Measurements from ENCODE around the gene ETV7. TPM values are rescaled to one million over a fixed set of nuclear protein-coding genes. Genes with fewer than 3 reads are reported as not detected.

Gene ETV7
- total RNA-seq, 2 donors from 2014 or later: 0.66 to 0.78 TPM

- DNase-seq (peak; percentile 81 to 89 (median 85)), ATAC-seq (peak; percentile 82)
- Histone ChIP-seq H3K27me3 (no peaks in the 10 kb centered on the region), H3K27ac (no peak overlapping the region), H3K9me3 (no peaks in the 10 kb centered on the region), H3K4me1 (peaks cover 36% of the 10 kb centered on the region), H3K4me3 (no peak overlapping the region), H3K36me3 (replicated peaks in 1 of 2; ENCODE audit: insufficient read depth in 1 of 2, low read depth in 2 of 2) (no peaks in the 10 kb centered on the region)
- 22 to 26% methylated on average over 9 to 10 of the region's 10 CpGs for WGBS, 2 donors
- intact Hi-C loops (cut with DNase I): loop anchor here (5.0 to 10.0 kb wide), 2 partner anchors 58 to 236 kb away; no protein-coding TSS in a partner anchor
- TF ChIP-seq CTCF (IDR thresholded peaks at IDR 0.05) (peak; percentile 71 to 90 (median 84)), POLR2A (IDR thresholded peaks at IDR 0.05) (no peak)
Measured at GRCh38 chr6:36360241-36361054, 27.0 kb downstream of the ETV7 start.

GRCh38 chr6:36358226-36358915 lies 29.1 kb downstream of the ETV7 start:
- 22 to 33% methylated on average over 4 of the region's 4 CpGs for whole genome bisulfite sequencing, 2 donors
- H3K4me3 ChIP-seq: no peak overlapping the region
- intact Hi-C loops (cut with DNase I): no loop called here
- H3K27me3 ChIP-seq: no peaks in the 10 kb centered on the region
- H3K36me3 ChIP-seq (replicated peaks in 1 of 2; ENCODE audit: insufficient read depth in 1 of 2, low read depth in 2 of 2): no peaks in the 10 kb centered on the region
- H3K27ac ChIP-seq: peak overlapping the region in 3 of 4 donors; percentile 7 to 67 (median 55)
- H3K9me3 ChIP-seq: no peaks in the 10 kb centered on the region
- H3K4me1 ChIP-seq: peaks cover 27% of the 10 kb centered on the region
- peak in 1 of 3 donors; percentile 5 for TF ChIP-seq POLR2A (IDR thresholded peaks at IDR 0.05)
- TF ChIP-seq CTCF (IDR thresholded peaks at IDR 0.05): no peak
- DNase-seq: peak in 2 of 4 donors; percentile 23 to 52
- ATAC-seq: peak; percentile 75

- H3K27ac ChIP-seq: peak overlapping the region in 3 of 4 donors; percentile 7 to 67 (median 55)
- no peak for TF ChIP-seq CTCF (IDR thresholded peaks at IDR 0.05)
- TF ChIP-seq POLR2A (IDR thresholded peaks at IDR 0.05): no peak
Measured at GRCh38 chr6:36357872-36358225, 29.6 kb downstream of the ETV7 start.

GRCh38 chr6:36355819-36356218 lies 31.6 kb downstream of the ETV7 start:
- intact Hi-C loops (cut with DNase I): no loop called here
- Histone ChIP-seq H3K36me3 (replicated peaks in 1 of 2; ENCODE audit: insufficient read depth in 1 of 2, low read depth in 2 of 2) (no peaks in the 10 kb centered on the region), H3K4me1 (peaks cover 36% of the 10 kb centered on the region), H3K27ac (no peak overlapping the region), H3K9me3 (no peaks in the 10 kb centered on the region), H3K4me3 (no peak overlapping the region), H3K27me3 (no peaks in the 10 kb centered on the region)
- DNase-seq (no peak), ATAC-seq (no peak)
- WGBS, 2 donors: 65 to 80% methylated on average over 4 of the region's 4 CpGs
- TF ChIP-seq CTCF (IDR thresholded peaks at IDR 0.05) (no peak), POLR2A (IDR thresholded peaks at IDR 0.05) (no peak)

More at GRCh38 chr6:36357872-36358225, 29.6 kb downstream of the ETV7 start:
- Histone ChIP-seq H3K4me3 (no peak overlapping the region), H3K9me3 (no peaks in the 10 kb centered on the region), H3K4me1 (peaks cover 27% of the 10 kb centered on the region), H3K36me3 (replicated peaks in 1 of 2; ENCODE audit: insufficient read depth in 1 of 2, low read depth in 2 of 2) (no peaks in the 10 kb centered on the region), H3K27me3 (no peaks in the 10 kb centered on the region)
- intact Hi-C loops (cut with DNase I): no loop called here
- WGBS, 2 donors: 76 to 85% methylated on average over 3 of the region's 3 CpGs
- DNase-seq (no peak), ATAC-seq (peak; percentile 35)

Measured in body of pancreas (tissue), 4 donors.